Effector memory CD4-positive, alpha-beta T cell (primary cell): ENCODE measurements around the gene GNAO1.

Source experiments
- DNase-seq, 3 donors: peaks; one replicate each; pipeline ENCODE4 v3.0.0-alpha.2; 2020
- H3K27ac ChIP-seq: 2 replicates; pipeline ENCODE4 v1.7.0; 2013; ENCODE audit warnings: mild to moderate bottlenecking, low read length, moderate library complexity; ENCODE audit not compliant: insufficient read depth, poor library complexity, severe bottlenecking
- H3K27me3 ChIP-seq: replicated peaks from 2 replicates; pipeline ENCODE4 v1.7.0; 2013; ENCODE audit warnings: mild to moderate bottlenecking, low read length; ENCODE audit not compliant: insufficient read depth, control insufficient read depth, poor library complexity, severe bottlenecking
- H3K36me3 ChIP-seq: 2 replicates; pipeline ENCODE4 v1.7.0; 2013; ENCODE audit warnings: mild to moderate bottlenecking, low read length, moderate library complexity; ENCODE audit not compliant: control insufficient read depth, insufficient read depth
- H3K4me1 ChIP-seq: 2 replicates; pipeline ENCODE4 v1.7.0; 2013; ENCODE audit warnings: low read length, mild to moderate bottlenecking; ENCODE audit not compliant: control insufficient read depth, insufficient read depth, poor library complexity, severe bottlenecking
- H3K4me3 ChIP-seq: 2 replicates; pipeline ENCODE4 v1.7.0; 2013; ENCODE audit warnings: low read length, low read depth, mild to moderate bottlenecking; ENCODE audit not compliant: insufficient read depth, poor library complexity, severe bottlenecking
- H3K9me3 ChIP-seq: 2 replicates; pipeline ENCODE4 v1.7.0; 2013; ENCODE audit warnings: mild to moderate bottlenecking, low read length, moderate library complexity; ENCODE audit not compliant: control insufficient read depth

Gene GNAO1

DNA sequence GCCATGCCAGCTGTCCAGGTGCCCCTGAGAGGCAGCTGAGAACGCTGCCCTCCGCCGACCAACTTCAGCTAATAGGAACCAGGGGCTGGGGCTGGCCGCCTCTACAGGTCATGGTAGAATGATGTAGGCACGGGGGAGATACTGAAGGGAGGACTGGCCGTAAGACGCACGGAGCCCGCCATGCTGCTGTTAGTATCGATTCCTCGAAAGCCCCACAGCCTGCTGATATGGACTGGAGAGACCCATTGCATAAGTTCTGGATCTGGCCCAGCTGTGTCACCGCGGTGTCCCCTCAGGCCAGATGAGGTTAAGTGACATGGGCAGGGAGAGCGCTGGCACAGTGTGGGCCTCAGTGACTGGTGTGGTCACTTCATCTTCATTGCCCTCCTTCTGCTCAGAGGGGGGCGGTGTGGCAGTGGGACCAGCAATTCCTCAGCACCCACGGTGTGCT lies 158.4 kb downstream of the GNAO1 start:
- no peak overlapping the region for H3K27ac ChIP-seq
- H3K4me1 ChIP-seq, result no peaks in the 10 kb centered on the region
- no peak for DNase-seq
- H3K36me3 ChIP-seq, result no peaks in the 10 kb centered on the region
- H3K9me3 ChIP-seq, result no peaks in the 10 kb centered on the region
- no peaks in the 10 kb centered on the region for H3K27me3 ChIP-seq
- no peak overlapping the region for H3K4me3 ChIP-seq

DNA sequence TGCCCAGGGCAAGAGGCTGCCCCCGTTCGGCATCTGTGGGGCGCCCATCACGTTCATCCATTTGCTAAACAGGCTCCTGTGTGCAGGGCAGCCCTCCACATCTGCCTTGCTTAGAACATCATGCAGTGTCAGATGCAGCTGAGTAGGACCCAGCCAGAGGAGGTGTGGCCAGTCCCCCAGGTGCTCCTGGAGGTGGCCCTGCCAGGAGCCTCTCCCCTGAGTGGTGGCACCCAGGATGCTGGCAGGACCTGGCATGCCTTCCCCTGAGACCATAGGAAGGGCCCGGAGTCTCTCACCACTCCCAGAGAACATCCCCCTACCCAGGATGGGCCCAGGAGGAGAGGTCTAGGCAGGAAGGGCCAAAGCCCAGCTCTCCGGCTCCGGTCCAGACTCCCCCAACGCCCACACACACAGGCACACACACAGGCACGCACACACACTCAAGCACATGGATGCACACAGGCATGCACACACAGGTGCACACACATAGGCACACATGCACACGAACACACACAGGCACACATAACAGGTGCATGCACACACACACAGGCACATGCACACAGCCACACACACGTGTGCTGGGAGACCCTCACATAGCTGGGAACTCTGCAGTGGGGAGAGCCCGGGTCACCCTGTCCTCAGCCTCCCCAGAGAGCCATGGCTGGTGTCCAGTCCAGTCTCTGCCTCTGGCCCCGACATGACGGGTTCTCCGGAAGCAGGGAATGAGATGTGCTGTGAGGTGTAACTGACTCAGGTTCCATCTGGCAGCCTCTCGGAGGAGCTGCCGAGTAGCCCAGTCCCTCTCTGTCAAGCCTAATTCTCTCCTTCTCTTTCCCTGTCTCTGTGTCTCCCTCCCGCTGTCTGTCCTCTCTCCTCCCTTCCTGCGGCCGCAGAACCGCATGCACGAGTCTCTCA lies 159.5 kb downstream of the GNAO1 start:
- H3K36me3 ChIP-seq, result no peaks in the 10 kb centered on the region

DNA sequence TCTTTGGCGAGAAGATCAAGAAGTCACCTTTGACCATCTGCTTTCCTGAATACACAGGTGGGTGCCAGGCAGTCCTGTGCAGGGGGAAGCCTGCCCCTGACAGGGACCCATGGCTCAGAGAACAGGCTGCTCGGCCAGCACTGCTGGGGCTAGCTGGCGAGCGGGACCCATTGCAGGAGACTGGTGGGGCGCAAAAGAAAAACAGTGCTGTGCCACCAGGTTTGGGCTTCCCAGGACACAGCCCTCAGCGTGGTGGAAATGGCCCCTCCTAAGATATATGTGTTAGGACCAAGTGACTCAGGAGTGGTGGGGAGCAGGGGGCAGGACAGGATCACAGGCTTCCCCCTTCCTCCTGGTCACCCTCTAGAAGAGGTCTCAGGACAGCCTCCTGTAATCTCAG lies 160.2 kb downstream of the GNAO1 start:
- Histone ChIP-seq H3K9me3 (no peaks in the 10 kb centered on the region), H3K27me3 (no peaks in the 10 kb centered on the region), H3K36me3 (no peaks in the 10 kb centered on the region), H3K4me3 (no peak overlapping the region), H3K27ac (no peak overlapping the region), H3K4me1 (no peaks in the 10 kb centered on the region)
- DNase-seq, result no peak

More for the DNA sequence above, 159.5 kb downstream of the GNAO1 start:
- Histone ChIP-seq H3K4me3 (no peak overlapping the region), H3K4me1 (no peaks in the 10 kb centered on the region), H3K27ac (no peak overlapping the region), H3K9me3 (no peaks in the 10 kb centered on the region), H3K27me3 (no peaks in the 10 kb centered on the region)
- DNase-seq, result no peak

DNA sequence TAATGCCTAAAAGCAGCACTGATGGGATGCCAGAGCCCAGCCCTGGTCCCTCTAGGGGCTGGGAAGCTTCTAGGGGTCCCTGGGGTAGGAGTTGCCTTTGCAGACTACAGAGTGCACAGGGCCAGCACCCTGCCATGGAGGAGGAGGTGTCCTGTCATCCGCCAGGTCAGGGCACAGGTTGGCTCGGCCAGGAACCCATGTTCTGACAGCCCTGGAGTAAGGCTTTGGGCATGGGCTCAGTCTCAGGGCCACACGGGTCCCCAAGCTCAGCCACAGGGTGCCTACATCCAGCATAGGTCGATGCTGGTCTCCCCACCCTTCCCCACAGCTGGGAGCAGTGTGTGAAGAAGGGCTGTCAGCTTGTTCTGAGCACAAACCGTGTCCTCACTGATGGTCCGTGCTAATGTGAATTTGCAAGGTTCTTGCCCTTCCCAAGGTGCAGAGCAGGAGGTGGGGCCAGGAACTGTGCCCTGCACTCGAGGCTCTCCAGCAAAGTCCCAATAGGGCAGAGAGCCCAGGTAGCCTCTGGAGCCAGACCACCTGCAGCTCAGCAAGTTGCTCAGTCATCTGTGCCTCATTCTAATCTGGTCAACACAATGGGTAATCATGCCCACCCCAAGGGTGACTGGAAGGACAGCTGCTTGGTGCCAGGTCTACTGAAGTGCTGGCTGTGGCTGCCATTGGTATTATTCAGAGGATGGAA lies 161.2 kb downstream of the GNAO1 start:
- H3K4me1 ChIP-seq, result no peaks in the 10 kb centered on the region
- no peaks in the 10 kb centered on the region for H3K9me3 ChIP-seq
- DNase-seq, result no peak
- H3K27ac ChIP-seq, result no peak overlapping the region
- H3K36me3 ChIP-seq, result no peaks in the 10 kb centered on the region
- no peak overlapping the region for H3K4me3 ChIP-seq
- H3K27me3 ChIP-seq, result no peaks in the 10 kb centered on the region

DNA sequence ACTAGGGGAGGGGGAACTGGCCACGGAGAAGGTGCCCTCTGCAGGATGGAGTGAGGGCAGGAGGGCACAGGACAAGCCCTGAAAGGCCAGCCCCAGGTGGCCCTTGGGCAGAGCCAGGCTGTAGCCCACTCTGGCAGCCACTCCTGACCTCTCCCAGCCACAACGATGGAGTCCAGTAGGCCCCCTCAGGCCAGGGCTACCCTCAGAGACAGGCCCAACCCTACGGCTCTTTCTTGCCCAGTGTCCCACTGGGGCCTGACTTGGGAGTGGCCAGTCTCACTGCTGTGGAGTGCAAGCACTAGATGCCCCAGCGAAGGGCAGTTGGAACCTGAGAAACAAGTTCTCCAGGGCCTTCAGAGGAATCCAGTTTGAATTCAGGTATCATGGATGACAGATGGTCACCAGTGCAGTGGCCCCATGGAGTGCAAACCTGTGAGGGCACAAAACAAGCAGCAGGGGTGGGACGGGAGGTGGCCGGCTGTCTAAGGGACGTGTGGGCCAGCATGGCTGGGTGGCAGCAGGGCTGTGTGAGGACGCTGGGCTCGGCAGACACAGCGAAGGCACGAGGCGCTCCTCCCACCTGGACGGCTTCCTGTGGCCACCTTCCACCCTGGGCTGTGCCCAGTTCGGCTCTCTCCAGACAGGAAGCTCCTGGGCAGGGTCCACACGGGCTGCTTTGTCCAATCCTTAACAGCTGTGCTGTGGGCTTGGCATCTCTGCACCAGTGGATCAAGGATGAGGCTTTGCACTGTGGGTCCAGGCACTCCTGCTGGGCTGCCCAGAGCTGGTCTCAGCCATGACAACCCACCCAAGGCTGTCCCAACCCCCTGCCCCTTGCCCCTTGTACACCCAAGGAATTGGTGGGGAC lies 162.0 kb downstream of the GNAO1 start:
- no peaks in the 10 kb centered on the region for H3K9me3 ChIP-seq
- H3K4me1 ChIP-seq, result no peaks in the 10 kb centered on the region
- H3K27me3 ChIP-seq, result no peaks in the 10 kb centered on the region
- H3K4me3 ChIP-seq, result no peak overlapping the region
- DNase-seq, result no peak
- H3K27ac ChIP-seq, result no peak overlapping the region
- H3K36me3 ChIP-seq, result no peaks in the 10 kb centered on the region

DNA sequence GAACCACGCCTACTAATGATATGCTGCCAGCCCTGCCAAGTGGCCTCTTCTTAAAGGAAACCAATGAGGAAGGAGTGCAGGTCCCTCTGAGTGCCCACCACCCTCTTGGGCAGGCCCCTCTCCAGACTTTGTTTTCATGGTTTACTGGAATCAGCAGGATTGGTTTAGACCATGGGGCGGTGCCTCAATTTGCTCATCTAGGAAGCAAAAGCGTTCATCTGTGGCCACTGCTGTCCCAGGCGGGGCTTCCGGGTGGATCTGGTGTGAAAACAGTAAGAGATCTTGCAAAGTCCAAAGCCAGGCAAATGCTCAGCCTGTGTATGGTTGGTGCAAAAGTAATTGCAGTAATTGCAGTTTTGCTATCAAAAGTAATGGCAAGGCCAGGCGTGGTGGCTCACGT lies 162.7 kb downstream of the GNAO1 start:
- DNase-seq, result no peak
- H3K27ac ChIP-seq, result no peak overlapping the region
- no peaks in the 10 kb centered on the region for H3K27me3 ChIP-seq
- no peaks in the 10 kb centered on the region for H3K4me1 ChIP-seq
- no peak overlapping the region for H3K4me3 ChIP-seq
- H3K9me3 ChIP-seq, result no peaks in the 10 kb centered on the region
- H3K36me3 ChIP-seq, result no peaks in the 10 kb centered on the region

DNA sequence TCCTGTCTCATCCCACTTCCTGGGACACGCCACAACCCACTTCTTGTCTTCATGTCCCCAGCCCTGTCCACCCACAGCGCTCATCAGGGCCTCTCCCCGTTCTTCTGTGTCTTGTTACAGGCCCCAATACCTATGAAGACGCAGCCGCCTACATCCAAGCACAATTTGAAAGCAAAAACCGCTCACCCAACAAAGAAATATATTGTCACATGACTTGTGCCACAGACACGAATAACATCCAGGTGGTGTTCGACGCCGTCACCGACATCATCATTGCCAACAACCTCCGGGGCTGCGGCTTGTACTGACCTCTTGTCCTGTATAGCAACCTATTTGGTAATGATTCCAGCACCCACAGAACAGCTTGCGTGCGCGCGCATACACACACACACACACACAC lies 163.5 kb downstream of the GNAO1 start:
- no peak overlapping the region for H3K27ac ChIP-seq
- H3K4me3 ChIP-seq, result no peak overlapping the region
- H3K9me3 ChIP-seq, result no peaks in the 10 kb centered on the region
- no peaks in the 10 kb centered on the region for H3K27me3 ChIP-seq
- DNase-seq, result no peak
- H3K36me3 ChIP-seq, result no peaks in the 10 kb centered on the region
- H3K4me1 ChIP-seq, result no peaks in the 10 kb centered on the region

DNA sequence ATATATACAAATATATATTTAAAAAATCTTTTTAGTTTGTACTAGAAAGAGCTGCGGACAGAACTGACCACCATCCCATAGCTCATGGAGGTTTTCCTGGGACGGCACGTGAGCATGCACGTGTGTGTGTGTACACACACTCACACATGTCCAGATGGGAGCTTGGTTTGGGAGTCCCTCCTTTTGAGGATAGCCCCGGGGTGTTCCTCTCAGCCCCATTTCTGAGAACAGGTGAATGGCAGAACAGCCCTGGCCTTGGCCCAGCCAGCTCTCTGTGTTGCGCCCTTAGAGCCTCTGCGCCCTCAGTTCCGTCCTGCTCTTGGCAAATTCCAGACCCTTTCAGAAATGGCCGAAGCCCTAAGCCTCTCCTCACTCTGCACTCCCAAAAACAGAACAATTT lies 163.9 kb downstream of the GNAO1 start:
- no peaks in the 10 kb centered on the region for H3K27me3 ChIP-seq
- H3K36me3 ChIP-seq, result no peaks in the 10 kb centered on the region
- DNase-seq, result no peak
- no peak overlapping the region for H3K27ac ChIP-seq
- H3K4me3 ChIP-seq, result no peak overlapping the region
- H3K9me3 ChIP-seq, result no peaks in the 10 kb centered on the region
- H3K4me1 ChIP-seq, result no peaks in the 10 kb centered on the region

DNA sequence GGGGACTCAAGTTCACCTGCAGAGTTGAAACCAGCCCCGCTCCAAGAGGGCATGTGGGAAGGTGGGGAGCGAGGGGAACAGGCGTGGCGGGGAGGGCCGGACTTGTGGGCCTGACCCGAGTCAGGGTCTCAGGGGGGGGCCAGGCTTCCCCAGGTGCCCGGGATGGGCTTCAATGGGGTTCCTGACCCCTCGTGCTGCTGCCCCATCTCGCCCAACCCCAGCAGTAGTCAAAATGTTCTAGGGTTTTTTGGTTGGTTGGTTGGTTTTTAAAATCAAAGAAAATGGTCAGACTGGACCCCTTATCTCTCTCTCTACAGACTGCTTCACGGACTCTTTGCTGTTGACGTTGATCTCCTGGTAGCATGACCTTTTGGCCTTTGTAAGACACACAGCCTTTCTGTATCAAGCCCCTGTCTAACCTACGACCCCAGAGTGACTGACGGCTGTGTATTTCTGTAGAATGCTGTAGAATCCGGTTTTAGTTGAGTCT lies 164.5 kb downstream of the GNAO1 start:
- H3K4me3 ChIP-seq, result no peak overlapping the region
- DNase-seq, result no peak
- H3K4me1 ChIP-seq, result no peaks in the 10 kb centered on the region

More for the DNA sequence above, 164.5 kb downstream of the GNAO1 start:
- Histone ChIP-seq H3K27ac (no peak overlapping the region), H3K27me3 (no peaks in the 10 kb centered on the region), H3K9me3 (no peaks in the 10 kb centered on the region), H3K36me3 (no peaks in the 10 kb centered on the region)
